HuH-7 (cell line): ENCODE measurements around the gene ZDHHC21.
A peak's percentile ranks its signal among the peaks of the same experiment; 100 is the strongest.

ENCODE experiments used
- DNase-seq: peaks from one replicate; pipeline ENCODE4 v3.0.0; 2011; ENCODE audit warnings: low spot score

Gene ZDHHC21

DNA sequence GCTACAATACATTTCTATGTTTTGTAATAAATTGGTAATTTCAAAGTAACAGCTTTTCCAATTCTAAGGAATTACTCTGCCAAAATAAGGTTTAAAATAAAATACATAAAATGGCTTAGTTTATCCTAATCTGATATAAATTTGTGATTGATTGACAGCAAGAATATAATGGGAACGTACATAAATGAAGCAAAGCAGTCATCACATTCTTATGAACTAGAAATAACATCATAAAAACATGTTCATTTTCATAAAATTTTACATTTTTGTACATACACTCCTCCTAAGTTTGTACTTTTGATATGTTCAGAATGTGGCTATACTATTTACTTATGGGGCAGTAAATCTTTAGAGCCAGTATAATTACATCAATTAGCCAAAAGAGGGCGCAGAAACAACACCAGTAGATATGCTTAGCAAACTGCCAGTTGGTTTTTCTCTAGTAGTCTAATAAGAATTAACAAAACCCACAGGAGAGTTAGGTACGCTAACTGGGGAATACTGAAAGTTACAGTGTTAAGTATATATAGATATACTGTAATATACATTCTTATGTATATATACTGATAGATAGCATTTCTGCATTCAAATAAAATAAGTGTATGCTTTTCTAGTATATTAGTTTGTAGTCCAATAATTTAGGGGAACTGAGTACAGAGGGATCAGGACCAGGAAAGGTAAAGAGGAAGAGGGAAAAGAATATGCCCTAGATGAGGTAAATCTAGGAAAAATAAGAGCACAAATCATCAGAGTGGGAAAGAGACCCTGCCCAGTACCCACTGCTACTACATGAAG lies 76.8 kb downstream of the ZDHHC21 start:
- DNase-seq: peak; percentile 6

DNA sequence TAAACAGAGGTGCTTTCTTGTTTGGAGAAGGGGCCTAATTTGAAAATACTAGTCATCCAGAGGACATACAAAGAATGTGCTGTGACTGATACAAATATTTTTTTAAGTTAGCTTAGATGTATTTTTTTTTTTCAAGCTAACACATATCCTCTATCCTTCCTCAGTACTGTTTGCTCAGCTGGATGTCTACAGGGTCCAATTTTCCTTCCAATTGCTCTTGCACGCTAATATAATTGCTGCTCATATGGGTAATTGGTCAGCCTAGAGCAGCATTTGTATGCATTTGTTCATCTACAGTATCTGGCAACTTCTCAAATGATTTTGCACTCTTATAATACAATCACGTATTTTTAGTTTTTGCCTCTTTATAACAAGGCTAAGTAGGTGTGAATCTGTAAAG lies 84.7 kb downstream of the ZDHHC21 start:
- DNase-seq: no peak

DNA sequence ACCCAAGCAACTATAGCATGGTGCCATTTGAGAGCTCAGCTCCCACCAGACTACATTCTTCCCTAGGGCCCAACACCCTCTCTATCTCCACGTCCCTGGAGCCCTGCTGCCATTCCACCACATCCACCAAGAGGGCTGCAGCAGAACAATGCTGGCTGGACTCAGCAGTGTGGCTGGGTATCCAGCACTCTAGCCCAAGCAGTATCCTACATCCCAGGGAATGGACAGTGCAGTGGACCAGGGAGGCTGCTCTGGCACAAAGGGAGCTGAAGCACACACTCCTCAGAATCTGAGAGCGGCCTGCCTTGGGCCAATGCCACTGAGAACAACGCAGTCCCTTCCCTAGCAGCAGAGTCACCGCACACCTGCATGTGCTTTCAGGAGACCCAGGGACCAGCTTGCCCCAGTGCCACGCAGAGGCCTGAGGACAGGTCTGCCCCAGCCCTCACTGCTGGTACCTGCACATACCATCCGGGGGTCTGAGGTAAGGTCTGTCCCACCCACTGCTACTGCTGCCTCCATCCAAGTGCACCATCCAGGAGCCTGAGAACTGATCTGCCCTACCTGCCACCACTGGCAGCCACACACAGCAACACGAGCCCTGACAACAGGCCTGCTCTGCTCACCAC lies 95.9 kb downstream of the ZDHHC21 start:
- DNase-seq: no peak

DNA sequence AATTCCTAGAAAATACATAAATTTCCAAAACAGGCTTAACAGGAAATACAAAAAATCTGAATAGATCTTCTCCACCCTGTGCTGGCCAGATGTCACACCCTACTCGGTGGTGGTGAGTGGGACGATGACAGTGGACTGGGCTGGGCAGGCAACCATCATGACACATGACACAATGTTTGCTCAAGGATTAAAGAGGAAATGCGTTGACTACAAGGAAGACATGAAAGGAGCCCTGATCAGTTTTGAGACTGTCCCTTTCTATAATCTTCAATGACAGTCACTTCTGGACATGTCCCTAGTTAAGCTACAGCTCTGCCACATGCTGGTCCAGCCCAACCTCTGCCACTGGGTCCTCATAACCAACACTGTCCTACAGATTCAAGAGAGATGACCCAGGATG lies 99.8 kb downstream of the ZDHHC21 start:
- DNase-seq: no peak

DNA sequence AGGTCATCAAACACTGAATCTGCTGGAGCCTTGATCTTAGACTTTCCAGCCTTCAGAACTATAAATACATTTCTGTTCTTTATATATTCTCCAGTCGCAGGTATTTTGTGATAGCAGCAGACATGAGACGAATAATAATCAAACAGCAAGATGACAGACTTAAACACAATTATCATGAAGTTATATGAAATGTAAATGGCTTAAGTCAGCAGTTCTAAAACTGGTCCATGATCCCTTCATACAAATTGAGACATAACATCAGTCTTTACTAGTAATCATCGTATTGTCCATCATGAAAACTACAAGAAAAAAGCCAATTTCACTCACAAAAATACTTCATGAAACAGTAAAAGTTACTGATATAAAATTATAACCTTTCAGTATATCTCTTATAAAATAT lies 101.8 kb downstream of the ZDHHC21 start:
- DNase-seq: no peak

DNA sequence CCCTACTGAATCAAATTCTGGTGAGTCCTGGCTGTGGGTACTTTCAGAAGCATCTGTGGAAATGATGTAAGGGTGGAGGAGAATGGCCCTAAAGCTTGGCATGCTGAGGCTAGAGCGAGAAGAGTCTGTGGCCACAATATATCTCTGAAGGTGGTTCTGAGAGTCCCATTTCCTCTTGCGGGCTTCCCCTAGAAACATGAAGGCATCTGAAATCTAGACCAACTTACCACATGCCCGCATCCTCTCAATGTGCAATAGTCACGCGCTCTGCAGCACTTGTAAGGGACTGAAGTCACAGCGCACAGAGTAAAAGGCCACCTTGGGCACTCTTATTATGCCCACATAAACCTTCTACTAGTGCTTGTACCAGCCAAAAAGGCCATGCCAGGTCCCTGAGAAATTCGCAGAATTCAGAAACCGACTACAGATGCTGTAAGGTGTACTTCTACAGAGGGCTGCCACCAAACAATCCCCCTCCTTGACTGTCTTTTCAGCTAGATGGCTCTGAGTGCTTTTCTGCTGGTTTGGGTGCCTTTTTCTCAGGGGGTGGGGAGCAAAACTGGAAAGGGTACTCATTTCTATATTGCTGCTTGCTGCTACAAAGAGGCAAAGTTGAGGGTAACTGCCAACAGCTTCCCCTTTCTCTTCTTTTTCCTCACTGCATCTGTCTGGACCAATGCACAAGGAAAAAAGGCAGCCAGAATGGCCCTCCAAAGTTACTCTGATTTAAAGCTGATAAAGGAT lies 107.3 kb downstream of the ZDHHC21 start:
- DNase-seq: no peak

DNA sequence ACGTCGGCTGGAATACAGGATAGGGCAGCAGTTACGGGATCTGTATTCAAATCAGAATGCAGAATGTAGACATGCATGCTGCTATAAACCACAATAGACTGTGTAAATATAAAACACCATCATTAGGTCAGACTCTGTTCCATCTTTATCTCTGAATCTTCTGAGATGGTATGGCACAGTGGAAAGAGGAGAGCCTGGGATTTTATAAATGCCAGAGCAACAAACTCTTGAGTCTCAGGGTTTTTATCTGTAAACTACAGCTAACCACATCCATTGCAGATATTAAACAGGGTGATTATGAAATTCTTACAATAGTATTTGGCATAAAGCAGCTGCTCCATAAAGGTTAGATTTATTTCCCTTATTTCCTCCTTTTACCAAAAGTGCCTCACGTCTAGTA lies 108.7 kb downstream of the ZDHHC21 start:
- no peak for DNase-seq

DNA sequence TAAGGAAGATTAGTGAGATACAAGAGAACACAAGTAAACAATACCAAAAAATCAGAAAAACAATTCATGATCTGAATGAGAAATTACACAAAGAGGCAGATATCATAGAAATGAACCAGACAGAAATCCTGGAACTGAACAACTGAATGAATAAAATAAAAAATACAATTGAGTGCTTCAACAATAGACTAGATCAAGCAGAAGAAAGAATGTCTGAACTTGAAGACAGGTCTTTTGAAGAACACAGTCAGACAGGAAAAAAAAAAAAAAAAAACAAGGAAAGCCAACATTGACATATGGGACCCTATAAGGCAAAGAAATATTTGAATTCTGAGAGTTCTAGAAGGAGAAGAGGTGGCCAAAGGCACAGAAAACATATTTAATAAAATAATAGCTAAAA lies 115.2 kb downstream of the ZDHHC21 start:
- DNase-seq: no peak

DNA sequence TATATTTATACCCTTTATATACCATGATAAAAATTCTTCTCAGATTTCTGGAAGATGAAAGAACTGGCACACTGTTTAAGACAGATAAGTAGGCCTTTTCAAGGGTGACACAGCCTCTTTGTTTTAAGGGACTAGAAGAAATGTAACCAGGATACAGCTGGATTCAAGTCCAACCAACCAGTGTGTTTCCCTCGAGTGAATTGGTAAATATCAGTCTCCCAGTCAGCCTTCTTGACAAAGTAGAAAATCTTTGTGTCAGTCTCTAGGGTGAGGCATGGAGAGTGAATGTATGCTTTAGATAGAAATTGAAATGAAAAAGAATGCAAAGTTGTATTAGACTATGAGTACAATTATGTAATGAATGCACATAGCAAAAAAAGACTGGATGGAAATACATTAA lies 119.1 kb downstream of the ZDHHC21 start:
- no peak for DNase-seq

DNA sequence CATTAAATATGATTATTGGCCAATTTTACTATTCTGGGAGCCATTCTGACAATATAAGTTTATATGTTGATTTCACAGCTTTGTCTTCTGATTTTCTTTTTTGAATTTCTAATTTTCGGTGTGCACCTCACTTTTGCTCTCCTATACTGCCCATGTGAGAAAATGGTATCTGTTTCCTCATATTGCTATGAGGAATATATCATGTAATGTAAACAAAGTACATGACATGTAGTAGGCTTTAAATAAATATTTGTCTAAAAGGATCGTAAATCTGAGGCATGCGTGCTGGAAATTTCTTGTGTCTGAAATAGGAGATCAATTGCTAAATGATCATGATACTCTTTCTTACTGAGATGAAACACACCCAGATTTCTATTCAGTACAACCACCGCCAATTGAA lies 119.9 kb downstream of the ZDHHC21 start:
- no peak for DNase-seq

DNA sequence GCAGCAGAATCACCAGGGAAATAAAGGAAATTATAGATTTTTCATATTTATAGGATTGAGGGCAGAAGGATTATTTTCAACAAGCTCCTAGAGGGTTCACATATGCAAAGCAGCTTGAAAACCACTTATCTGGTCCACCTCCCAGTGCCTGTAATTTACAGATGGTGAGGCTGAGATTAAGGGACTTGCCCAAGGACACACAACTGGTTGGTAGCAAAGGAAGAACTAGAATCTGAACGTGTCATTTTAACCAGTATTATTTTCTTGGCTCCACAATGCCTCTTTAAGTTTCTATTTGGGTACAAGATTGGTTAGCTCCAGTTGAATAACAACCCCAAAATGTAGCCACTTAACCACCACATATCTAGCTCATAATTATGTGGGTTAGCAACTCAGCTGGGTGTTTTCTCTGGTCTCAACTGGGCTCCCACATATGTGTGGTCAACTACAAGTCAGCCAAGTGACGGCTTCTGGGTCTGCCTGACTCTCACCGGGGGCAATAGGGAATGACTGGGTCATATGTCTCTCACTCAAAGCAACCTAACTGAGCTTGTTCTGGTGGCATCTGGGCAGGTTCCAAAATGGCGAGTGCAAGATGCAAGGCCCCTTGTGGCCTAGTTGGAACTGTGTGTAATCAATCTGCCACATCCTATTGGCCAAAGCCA lies 127.7 kb downstream of the ZDHHC21 start:
- no peak for DNase-seq

DNA sequence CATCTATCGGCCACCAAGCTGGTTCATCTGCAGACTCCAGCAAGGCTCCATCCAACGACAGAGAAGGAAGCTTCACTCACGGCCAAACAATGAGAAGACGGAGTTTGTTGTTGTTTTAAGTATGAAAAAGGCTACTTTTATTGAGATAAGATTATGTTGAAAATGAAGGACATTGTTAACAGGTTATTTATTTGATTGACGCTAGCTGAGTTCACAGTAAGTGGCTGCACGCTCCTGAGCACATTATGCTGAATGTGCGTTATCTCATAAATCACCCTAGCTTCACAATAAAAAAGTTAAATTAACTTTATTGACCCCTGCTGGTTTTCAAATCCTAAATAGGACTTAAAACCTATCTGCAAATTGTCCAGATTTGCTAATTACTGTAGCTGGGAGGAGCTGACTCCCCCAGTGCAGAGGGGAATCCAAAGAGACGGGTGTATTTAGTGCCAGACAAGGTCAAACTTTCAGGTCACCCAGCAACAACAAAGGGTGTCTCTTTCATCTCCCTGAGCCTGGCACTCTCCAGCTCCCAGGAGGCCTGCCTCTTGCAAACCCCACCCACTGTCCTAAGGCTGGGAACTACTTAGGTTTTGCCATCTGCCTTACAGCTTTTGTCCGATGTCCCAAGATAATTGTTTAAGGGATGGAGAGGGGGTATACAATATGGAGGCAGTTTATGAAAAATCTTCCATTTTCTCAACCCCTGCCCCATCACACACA lies 129.2 kb downstream of the ZDHHC21 start:
- DNase-seq: no peak

DNA sequence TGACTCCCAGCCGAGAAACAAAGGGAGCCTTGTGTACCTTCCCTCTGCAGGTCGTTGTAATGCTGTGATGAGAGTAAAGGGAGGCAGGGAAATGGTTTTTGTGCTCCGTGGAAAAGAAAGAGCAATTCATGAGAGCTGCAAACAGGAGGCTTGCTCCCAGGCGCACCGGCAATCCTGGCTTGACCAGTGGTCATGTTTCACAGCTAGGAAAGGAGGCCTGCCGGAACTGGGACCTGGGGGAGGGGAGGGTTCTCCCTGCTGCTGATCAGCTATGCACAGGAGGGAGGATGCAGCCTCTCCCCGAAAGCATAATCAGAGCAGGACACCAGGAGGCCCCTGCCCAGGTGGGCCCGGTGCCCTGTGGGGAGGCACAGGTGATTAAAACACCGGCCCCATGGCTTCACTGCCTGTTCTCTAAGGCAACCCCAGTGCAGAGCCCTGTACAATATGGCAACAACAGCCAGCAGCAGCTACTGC lies 131.3 kb downstream of the ZDHHC21 start:
- DNase-seq: no peak
